NAMALWA (cell line): ENCODE data around the gene METTL26.

Source experiments
- DNase-seq: peaks from one replicate; pipeline ENCODE4 v3.0.0-alpha.2; 2015; ENCODE audit warnings: low spot score

Gene METTL26

DNA sequence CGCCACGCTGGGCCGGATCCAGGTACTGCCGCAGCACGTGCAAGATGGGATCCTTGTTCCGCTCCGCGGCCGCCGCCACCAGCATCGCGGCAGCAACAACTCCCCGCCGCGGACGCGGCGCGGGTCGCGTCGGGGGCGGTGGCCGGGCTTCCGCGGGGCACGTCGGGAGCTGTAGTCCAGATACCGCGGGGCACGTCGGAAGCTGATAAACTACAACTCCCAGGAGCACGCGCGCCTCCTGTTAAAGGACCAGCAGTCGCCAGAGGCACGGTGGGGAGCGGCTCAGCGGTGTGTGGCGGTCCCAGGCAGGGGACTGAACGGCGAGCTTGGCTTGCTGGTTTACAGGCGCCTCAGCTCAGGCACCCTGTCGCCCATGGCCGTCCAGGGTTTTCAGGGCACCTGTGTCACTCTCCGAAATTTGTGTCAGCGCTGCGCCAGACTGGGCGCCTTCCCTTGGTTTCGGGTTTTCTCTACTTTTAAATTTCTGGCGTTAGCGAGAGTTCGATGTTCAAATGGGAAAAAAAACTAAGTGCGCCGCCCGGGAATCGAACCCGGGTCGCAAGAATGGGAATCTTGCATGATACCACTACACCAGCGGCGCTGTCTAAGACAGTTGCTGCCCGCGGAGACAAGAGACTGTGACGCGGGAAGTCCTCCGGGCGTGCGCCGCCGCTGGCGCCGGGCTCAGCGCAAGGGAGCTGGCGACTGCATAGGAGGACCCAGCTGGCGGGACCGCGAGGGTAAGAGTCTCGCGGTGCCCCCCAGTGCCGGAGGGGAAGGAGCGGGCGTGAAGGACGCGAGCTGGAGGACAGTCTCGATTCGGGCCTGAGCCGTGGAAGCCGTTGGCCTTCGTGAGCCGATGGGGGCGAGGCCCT is at the start of gene METTL26:
TSS of gene METTL26 (minus strand) at position 100 of the 875 bp plus-strand sequence. CDS start at position 85, 15 bp downstream.
- peak; percentile 95 for DNase-seq

- DNase-seq, result no peak
Measured at GRCh38 chr16:684961-685696, 49.0 kb upstream of the METTL26 start.

- peak; percentile 96 for DNase-seq
Measured at GRCh38 chr16:684071-684794, 48.1 kb upstream of the METTL26 start, which contains the start of gene JMJD8. JMJD8 (minus strand) TSS chr16:684334; CDS start chr16:684319, 15 bp downstream.

GRCh38 chr16:683396-684070 is 47.4 kb upstream of the METTL26 start:
- no peak for DNase-seq

DNA sequence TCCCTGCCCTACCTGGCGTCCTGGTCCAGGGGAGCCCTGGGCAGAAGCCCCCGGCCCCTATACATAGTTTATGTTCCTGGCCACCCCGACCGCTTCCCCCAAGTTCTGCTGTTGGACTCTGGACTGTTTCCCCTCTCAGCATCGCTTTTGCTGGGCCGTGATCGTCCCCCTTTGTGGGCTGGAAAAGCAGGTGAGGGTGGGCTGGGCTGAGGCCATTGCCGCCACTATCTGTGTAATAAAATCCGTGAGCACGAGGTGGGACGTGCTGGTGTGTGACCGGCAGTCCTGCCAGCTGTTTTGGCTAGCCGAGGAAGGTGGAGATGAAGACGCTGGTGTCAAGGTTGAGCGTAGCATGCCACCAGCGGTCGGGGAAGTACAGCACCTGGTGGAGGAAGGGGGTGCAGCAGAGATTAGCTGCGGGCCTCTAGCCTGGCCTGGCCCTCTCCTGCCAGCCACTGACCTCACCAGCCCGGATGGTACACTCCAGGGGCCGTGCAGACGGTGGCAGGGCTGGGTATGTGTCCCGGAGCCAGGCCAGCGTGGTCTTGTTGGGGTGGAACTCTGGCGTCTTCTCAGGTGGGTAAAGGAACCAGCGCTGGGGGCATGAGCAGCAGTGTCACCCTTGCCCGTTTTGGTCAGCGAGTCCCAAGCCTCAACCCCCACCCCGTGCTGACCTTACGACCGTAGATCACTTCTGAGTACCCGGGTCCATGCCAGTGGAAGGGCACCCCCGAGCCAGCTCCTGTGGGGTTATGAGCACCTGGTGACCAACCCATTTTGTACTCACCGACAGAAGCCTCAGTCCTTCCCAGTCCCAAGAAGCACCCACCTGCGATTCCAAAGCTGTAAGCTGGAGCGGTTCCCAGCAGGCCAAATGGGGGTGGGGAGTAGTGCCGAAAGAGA is 46.6 kb upstream of the METTL26 start:
- no peak for DNase-seq

DNA sequence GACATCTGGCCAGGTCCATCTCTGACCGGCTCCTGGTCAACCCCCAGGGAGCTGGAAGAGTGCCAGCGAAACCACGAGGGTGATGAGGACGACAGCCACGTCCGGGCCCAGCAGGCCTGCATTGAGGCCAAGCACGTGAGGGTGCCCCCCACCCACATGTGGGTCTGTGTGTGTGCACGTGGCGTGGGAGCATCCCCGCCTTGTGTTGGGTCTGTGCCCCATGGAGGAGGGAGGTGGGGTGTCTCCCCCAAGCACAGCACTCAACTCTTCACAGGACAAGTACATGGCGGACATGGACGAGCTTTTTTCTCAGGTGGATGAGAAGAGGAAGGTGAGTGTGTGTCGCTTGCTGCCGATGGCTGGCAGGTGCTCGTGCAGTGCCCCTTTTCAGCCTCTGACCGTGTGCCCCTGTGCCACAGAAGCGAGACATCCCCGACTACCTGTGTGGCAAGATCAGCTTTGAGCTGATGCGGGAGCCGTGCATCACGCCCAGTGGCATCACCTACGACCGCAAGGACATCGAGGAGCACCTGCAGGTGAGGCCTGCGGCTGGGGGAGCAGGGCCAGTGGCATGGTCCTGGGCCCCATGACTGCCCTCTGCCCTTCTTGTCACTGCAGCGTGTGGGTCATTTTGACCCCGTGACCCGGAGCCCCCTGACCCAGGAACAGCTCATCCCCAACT is 45.8 kb upstream of the METTL26 start:
- no peak for DNase-seq

- DNase-seq, result peak; percentile 52
Measured at GRCh38 chr16:680967-681745, 45.1 kb upstream of the METTL26 start.

GRCh38 chr16:680625-680945 is 44.5 kb upstream of the METTL26 start:
- DNase-seq, result no peak

DNA sequence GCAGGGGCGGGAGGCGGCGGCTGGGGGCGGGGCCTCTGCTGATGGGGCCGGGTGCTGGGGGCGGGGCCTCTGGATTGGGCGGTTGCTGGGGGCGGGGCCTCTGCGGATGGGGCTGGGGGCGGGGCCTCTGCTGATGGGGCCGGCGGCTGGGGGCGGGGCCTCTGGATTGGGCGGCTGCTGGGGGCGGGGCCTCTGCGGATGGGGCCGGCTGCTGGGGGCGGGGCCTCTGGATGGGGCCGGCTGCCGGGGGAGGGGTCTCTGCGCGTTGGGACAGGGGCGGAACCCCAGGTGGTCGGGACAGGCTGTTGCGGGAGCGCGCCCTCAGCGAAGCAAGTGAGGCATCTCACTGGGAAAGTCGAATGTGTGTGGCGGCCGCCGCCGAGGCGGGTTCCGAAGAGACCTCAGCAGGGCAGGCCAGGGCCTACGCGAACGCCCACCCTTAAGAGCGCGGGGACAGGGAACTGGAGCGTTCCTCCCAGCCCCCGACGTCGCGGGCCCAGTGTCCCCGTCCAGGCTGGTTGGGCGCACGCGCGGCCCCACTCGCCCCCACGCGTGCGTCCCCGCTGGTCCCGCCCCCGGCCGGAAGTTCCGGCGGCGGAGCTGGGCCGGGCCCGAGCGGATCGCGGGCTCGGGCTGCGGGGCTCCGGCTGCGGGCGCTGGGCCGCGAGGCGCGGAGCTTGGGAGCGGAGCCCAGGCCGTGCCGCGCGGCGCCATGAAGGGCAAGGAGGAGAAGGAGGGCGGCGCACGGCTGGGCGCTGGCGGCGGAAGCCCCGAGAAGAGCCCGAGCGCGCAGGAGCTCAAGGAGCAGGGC is 43.9 kb upstream of the METTL26 start, which contains the start of gene STUB1:
TSS of gene STUB1 (plus strand) at position 597 of the 811 bp plus-strand sequence. CDS start at position 713, 116 bp downstream.
- peak; percentile 90 for DNase-seq

DNA sequence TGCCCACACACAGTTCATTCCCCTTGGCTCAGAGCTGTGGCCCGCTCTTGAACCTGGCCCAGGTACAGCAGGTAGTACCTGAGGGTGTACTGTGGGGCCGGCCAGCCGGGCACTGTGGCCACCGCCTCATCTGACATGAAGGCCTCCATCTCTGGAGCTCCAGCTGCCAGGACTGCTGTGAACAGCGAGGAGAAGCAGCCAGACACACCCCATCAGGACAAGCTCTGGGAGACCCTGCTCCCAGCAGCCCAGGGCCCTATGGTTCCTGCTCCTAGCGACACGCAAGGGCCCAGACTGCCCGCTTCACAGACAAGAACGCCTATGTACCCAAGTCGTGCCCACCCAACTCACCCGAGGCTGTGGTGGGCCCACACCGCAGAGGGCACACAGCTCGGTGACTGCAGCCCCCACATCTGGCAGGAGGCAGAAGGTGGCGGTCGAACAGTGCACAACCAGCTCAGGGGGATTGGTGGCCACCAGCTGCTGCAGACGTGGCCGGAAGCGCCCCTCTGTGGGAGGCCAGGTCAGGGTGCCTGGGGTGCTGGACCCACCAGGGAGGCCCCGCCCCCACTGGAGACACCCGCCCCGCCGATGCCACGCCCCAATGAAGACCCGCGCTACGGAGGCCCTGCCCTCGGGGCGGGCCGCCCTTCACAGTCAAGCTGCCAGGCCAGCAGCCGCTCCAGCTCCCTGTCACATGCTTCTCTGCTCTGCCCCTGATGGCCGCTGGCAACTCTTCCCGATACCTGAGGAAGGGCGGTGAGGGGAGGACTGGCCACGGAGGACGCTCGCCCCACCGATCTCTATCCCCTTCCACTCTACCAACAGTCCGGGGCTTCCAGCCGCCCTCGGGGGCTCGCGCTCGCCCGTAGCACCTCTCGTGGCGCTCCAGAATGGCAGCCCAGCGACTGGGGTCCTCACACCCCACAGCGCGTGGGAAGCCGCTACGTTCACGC is 43.0 kb upstream of the METTL26 start:
- peak; percentile 79 for DNase-seq

- DNase-seq, result no peak
Measured at GRCh38 chr16:678209-678857, 42.2 kb upstream of the METTL26 start.

- DNase-seq, result no peak
Measured at GRCh38 chr16:677316-678190, 41.4 kb upstream of the METTL26 start.

GRCh38 chr16:676913-677312 is 40.8 kb upstream of the METTL26 start:
- DNase-seq, result no peak

GRCh38 chr16:676565-676902 is 40.4 kb upstream of the METTL26 start:
- DNase-seq, result no peak

DNA sequence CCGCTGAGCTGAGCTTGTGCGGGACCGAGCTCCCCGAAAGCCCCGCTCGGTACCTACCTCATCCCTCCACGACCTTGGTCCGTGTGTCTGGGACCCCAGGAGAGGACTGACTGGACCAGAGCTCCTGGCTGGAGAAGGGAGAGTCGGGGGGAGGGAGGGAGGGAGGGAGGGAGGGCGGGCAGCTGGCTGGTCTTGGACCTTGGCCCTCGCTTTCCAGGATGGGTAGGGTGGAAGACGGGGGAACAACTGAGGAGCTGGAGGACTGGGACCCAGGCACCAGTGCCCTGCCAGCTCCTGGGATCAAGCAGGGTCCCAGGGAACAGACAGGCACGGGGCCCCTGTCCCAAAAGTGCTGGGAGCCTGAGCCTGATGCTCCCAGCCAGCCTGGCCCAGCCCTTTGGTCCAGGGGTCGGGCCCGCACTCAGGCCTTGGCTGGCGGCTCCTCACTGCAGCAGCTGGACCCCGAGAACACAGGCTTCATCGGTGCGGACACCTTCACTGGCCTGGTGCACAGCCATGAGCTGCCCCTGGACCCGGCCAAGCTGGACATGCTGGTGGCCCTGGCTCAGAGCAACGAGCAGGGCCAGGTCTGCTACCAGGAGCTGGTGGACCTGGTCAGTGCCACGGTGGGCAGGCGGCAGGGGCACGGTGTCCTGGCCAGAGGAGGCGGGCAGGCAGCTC is 39.9 kb upstream of the METTL26 start:
- no peak for DNase-seq
